GM19397 (cell line): ENCODE data around the gene YWHAQ.
A peak's percentile ranks its signal among the peaks of the same experiment; 100 is the strongest.

Experiments
- ATAC-seq: cut with Tn5 transposase; IDR thresholded peaks from one replicate; pipeline ENCODE4 v1.9.1; 2021; ENCODE audit warnings: mild to moderate bottlenecking, moderate library complexity; ENCODE audit not compliant: unreplicated experiment

YWHAQ gene

DNA sequence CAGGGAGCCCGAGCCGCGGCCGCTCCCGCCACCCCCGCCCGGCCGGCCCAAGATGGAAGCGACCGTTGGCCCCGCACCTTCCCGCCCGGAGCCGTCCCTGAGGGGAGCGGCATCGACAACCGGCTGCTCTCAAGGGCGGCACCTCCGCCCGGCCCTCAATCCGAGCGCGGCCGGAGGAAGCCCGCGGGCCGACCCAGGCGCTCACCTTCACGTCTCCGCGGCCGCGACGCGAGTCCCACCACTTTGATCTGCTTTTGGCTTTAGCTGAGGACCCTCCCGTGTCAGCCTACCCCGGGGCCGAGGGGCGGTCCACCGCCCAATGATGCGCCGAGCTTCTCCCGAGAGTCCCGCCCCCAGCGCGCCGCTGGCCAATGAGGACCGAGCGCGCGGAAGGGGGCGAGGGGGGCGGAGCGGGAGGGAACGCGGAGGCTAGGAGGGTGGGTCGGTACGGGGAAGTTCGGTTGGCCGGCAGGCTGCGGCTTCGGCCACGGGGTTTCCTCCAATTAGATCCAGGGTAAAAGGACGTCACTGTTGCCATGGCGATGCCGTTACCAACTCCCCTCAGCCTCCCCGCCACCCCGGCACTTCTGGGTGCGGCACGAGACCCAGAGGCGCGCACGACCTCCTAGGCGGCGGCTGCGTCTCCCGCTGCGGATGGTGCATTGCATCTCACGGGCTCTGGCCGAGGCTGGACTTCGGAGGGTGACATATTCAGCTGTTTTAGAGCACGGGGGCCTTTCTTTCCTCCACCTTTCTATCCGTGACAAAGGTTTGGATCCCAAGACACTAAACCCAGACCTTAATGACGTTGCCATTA lies at the start of gene YWHAQ:
YWHAQ (minus strand) TSS at position 262 of the 817 bp plus-strand sequence. CDS start 545 bp downstream, outside the sequence.
- ATAC-seq: peak; percentile 93

GRCh38 chr2:9680082-9680481 lies 49.3 kb upstream of the YWHAQ start:
- no peak for ATAC-seq

GRCh38 chr2:9679218-9679617 lies 48.4 kb upstream of the YWHAQ start:
- no peak for ATAC-seq

DNA sequence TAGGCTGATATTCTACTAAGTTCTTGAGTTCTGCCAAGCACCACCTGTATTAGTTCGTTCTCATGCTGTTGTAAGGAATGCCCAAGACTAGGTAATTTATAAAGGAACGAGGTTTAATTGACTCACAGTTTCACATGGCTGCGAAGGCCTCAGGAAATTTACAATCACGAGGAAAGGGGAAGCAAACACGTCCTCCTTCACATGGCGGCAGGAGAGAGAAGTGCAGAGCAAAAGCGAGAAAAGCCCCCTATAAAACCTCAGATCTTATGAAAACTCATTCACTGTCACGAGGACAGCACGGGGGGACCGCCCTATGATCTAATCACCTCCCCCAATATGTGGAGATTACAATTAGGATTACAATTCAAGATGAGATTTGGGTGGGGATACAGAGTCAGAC lies 47.7 kb upstream of the YWHAQ start:
- no peak for ATAC-seq

DNA sequence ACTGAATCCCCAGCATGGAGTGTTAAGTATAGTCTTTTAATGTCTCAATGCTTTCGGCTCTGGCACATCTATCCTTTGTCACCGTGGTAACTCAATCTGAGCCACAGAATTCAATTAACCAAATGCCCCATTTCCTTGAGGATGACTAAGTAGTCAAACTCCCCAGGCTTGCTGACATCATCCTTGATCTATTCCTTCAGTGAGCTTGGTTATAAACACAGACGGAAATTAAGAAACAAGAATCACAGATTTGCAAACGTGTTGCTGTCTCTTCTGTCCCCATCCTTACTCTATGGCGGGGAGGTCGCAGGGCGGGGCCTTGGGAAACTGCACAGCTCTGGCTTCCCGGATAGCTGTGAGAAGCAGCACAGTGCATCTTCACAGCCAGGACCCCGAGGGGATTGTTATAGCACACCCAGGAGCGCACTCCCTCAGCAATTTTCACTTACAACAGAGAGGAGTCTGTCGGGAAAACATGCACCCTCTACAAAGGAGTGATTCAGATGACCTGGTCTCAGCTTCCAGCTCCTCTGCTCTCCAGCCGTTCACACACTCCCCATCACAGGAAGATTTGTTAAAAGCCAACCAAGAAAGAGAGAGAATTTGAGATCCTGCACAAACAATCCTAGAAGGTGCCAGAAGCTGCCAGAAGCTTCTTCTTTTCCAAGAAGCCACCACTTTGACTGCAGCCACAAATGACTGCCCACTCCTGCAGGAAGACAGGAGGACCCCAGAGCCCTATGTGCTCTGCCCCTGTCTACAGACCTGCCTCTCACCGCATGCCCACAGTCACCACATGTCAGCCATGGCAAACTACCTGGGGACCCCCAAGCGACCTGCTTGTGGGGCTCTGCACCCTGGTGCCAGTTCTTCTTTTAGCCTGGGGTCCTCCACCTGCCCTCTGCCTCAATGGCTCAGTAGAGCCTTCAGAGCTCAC lies 44.9 kb upstream of the YWHAQ start:
- ATAC-seq: no peak

DNA sequence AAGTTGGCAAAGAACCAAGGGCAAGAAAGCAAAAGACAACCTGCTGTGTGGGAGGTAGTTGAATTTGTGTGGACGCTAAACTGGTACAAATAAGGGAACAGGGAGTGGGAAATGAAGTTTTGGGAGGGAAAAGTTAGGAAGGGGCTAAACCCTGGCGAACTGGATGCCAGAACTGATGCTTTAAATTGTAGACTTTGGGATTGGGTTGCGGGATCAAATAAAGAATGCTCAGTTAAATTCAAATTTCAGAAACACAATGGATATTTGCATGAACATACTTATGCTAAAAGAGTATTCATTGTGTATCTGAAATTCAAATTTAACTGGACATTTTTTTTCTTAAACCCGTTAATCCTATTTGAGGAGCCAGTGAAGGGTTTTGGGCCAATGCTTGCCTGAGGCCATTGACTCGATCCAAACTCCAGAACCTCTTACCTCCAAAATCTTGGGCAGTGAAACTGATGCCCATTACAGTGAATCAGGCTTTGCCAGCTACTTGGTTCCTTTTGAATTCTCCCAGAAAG lies 44.2 kb upstream of the YWHAQ start:
- no peak for ATAC-seq

GRCh38 chr2:9673914-9674481 lies 43.2 kb upstream of the YWHAQ start:
- no peak for ATAC-seq

- no peak for ATAC-seq
Observed at GRCh38 chr2:9668687-9669345, 38.0 kb upstream of the YWHAQ start.

GRCh38 chr2:9667826-9668225 lies 37.0 kb upstream of the YWHAQ start:
- no peak for ATAC-seq

DNA sequence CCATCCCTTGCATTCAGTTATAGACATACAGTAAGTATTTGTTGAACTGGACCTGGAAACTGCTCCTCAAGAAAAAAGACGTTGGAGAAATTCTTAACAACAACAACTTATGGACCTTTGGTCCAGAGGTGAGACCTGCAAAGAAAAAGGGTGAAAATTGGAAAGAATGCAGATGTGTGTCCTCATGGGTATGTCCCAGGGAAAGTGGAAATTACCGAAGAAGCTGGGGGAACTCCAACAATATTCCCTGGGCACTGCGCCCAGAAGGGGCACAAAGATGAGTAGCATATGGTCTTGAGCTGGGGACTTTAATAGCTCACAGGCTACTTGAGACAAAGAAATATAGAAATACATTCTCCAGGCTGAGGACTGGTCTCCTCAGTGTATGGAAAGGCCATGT lies 35.5 kb upstream of the YWHAQ start:
- no peak for ATAC-seq

DNA sequence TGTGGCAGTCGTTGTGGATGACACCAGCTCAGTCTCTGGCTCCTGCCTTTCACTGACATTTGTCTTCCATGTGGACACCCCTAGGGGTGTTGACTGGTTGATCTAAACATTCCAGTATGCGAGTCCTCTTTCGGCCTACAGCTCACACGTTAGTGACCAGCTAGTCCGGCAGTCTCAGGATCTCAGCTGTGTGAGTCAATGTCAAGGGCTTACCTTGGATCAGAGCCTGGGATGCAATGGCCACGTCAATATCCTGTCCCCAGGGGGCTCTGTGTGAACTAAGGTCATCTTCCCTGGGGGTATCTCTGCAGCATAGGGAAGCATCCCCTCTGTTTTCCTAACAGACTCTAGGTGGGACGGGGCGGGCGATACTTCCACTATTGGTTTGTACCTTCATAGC lies 35.1 kb upstream of the YWHAQ start:
- no peak for ATAC-seq

GRCh38 chr2:9664365-9664764 lies 33.6 kb upstream of the YWHAQ start:
- ATAC-seq: no peak

DNA sequence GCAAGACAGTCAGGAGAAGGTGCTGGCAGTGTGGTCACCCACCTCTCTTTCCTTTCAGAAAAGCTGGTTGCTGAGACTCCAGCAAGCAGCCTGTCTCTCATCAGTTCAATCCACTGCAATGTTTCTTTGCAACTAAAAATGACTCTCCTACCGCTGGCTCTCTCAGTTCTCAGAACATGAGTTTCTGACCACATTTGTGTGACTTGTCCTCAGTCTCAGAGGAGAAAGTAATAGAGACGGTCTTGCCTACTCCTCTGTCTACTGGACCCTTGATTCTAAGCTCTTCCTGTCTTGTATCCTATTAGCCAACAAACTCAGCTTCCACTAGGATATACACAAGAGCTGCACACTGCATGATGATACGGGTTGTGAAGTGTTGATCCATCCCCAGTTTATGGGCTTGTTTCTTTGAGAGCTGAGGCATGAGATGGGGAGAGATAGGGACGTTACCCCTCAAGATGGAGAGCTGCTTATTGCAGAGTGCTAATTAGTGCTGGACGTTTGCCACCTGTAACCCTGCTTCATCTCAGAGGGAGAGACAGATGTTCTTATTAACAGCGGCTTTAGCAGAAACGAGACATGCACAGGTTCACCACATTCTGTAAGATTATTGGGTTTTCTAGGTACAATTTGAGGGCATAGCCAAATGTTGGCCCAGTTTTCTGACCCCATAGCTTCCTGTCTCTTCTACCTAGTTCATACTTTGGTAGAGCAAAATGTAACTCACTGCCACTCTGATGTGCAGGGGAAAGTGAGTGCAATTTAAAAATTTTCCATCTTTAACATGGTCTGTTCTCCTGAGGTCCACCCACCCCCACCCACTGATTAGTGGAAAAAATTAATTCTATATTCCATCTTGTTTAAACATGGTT lies 32.4 kb upstream of the YWHAQ start:
- ATAC-seq: no peak

DNA sequence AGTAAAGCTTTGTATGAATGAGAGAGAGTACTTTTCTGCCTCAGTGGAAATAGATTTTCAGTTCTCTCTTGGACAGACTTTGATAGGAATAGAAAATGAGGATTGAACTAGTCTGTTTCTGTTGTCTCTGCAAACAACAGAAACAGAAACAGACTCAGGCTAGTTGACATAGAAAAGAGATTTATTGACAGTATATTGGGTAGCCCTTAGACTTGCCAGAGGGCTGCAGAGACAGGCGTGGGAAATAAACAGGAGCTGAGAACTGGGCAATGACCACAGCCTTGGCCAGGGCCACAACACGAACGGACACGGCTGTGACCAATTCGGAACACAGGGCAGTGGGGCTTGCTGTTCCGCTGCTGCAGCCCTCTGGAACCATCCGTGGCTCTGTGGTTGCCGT lies 30.5 kb upstream of the YWHAQ start:
- no peak for ATAC-seq

DNA sequence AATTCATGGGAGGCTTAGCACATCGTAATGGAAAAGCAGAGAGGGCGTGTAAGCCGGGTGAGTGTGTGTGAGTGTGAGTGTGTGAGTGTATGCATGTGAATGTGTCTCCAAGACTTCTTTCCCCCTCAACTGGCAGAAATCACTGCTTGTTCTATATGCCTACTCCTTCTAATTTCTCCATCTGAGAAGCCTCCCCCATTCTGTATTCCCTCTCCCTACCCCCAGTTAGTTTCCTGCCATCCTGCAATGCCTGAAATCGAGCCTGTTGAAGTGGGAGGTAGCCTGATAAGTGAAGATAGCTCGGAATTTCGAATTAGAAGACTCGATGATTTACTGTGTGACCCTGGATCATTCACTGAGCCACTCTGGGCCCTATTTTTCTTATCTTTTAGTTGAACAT lies 30.0 kb upstream of the YWHAQ start:
- ATAC-seq: no peak

- ATAC-seq: no peak
Observed at GRCh38 chr2:9660154-9660553, 29.4 kb upstream of the YWHAQ start.

- ATAC-seq: no peak
Observed at GRCh38 chr2:9658972-9659371, 28.2 kb upstream of the YWHAQ start.

DNA sequence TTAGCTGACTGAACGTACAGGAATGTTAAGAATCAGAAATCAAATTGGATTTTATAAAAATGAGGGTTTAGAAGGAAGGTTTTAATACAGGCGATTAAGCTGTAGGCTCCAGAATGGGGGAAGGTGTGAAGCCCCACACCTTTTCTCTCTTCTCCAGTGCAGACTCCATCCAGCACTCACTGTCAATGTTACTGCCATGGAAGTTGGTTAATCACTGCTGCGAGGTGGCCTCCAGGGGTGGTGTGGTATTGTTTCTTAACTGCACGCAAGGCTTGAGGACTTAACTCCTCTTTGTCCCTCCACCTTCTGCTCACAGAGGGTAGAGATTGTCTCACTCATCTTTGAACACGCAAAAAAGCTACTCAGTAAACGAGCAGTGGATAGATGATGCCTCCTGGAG lies 26.9 kb upstream of the YWHAQ start:
- no peak for ATAC-seq

GRCh38 chr2:9657083-9657482 lies 26.3 kb upstream of the YWHAQ start:
- ATAC-seq: no peak

- peak; percentile 75 for ATAC-seq
Observed at GRCh38 chr2:9656270-9656766, 25.5 kb upstream of the YWHAQ start.
